Measurements from ENCODE around the gene EIF4B. TPM values are rescaled to one million over a fixed set of nuclear protein-coding genes. Genes with fewer than 3 reads are reported as not detected.
A peak's percentile ranks its signal among the peaks of the same experiment; 100 is the strongest.
"Not testable (repeated sequence)": the region's sequence is repeated elsewhere in the genome, so short reads cannot be mapped to it uniquely, and the experiment has no call there.

EIF4B gene, protein sequence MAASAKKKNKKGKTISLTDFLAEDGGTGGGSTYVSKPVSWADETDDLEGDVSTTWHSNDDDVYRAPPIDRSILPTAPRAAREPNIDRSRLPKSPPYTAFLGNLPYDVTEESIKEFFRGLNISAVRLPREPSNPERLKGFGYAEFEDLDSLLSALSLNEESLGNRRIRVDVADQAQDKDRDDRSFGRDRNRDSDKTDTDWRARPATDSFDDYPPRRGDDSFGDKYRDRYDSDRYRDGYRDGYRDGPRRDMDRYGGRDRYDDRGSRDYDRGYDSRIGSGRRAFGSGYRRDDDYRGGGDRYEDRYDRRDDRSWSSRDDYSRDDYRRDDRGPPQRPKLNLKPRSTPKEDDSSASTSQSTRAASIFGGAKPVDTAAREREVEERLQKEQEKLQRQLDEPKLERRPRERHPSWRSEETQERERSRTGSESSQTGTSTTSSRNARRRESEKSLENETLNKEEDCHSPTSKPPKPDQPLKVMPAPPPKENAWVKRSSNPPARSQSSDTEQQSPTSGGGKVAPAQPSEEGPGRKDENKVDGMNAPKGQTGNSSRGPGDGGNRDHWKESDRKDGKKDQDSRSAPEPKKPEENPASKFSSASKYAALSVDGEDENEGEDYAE
- 100 to 1,000 TPM; 470 to 530 (median 505) TPM for polyA plus RNA-seq (ENCODE audit: insufficient read length in 4 of 4)

- peak; percentile 97 to 99 (median 98) for DNase-seq (ENCODE audit: low read depth in 4 of 4, low spot score in 3 of 4)
Observed at GRCh38 chr12:53005986-53006809, at the start of gene EIF4B. EIF4B (plus strand) TSS chr12:53006456; CDS start chr12:53006484, 28 bp downstream.

DNA sequence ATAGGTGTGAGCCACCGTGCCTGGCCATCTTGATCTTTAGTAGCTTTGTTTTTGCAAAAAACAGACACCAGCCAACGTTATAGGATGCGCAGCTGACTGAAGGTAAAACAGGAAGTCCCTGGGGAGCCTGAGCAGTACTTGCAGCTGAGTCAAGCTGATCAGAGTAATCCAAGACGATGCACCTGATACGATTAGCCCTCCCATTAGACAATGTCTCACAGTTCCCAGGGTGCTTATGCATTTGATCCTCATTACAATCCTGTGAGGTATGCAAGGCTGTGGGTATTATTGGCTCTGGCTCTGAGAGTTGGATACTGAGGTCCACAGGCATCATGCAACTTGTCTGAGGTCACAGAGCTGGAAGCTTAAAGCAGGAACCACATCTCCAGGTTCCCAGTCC, 49.3 kb upstream of the EIF4B start:
- DNase-seq (ENCODE audit: low read depth in 4 of 4, low spot score in 3 of 4), result no peak

DNA sequence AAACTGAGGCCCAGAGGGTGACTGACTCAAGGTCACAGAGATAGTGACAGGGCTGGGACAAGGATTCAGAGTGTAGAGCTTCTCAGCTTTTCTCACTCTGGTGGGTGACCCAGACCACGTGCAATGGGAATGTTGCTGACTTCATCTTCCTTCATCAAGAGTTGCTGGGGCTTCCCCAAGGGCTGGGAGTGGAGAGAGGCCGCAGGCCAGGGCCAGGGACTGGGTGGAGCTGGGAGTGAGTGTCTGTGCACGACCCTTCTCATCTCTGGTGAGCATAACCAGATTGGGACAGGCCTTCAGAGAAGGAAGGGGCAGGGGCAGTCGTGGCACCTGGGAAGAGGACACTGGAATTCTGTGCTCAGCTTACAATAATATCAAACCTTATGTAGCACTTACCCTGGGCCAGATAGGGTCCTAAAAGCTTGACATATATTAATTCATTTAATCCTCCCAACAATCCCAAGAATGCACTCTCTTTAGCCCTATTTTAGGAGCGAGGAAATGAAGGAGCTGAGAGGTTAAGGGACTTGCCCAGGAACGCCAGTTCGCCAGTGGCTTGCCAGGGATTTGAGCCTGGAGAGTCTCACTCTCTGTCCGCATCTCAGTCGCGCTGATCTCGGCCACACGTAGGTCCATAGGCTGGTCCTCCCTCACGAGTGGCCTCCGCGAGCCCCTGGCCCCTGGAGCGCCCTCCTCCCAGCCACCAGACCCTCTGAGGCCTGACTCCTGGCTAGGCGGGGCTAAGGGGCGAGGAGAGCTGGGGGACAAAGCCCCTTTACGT, 41.5 kb upstream of the EIF4B start:
- DNase-seq (ENCODE audit: low read depth in 4 of 4, low spot score in 3 of 4), result no peak

GRCh38 chr12:52965337-52965731, 40.9 kb upstream of the EIF4B start:
- DNase-seq (ENCODE audit: low read depth in 4 of 4, low spot score in 3 of 4), result no peak

GRCh38 chr12:52969166-52969795, 37.0 kb upstream of the EIF4B start:
- DNase-seq (ENCODE audit: low read depth in 4 of 4, low spot score in 3 of 4), result no peak

GRCh38 chr12:52969828-52970569, 36.3 kb upstream of the EIF4B start:
- peak in 1 of 4 donors; percentile 66 for DNase-seq (ENCODE audit: low read depth in 4 of 4, low spot score in 3 of 4)

- DNase-seq (ENCODE audit: low read depth in 4 of 4, low spot score in 3 of 4), result no peak
Observed at GRCh38 chr12:52971679-52972329, 34.5 kb upstream of the EIF4B start.

DNA sequence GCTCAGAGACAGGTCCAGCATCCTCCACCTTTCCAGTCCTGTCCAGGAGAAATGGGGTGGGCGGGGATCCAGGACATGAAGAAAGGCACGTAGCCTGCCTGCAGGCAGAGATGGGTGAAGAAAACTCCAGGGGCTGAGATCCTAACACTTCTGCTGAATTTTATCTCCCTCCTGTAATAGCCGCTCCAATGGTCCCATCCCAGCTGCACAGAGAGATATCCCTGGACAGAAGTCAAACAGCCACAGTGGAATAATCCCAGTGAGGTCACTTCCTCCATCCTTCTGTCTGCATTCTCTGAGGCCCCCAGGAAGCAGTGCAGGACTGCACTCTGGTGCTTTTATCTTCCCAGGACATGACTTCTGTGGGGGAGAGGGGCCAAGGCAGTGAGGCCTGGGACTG, 31.1 kb upstream of the EIF4B start:
- DNase-seq (ENCODE audit: low read depth in 4 of 4, low spot score in 3 of 4), result no peak

- DNase-seq (ENCODE audit: low read depth in 4 of 4, low spot score in 3 of 4), result no peak
Observed at GRCh38 chr12:52975820-52976573, 30.3 kb upstream of the EIF4B start.

DNA sequence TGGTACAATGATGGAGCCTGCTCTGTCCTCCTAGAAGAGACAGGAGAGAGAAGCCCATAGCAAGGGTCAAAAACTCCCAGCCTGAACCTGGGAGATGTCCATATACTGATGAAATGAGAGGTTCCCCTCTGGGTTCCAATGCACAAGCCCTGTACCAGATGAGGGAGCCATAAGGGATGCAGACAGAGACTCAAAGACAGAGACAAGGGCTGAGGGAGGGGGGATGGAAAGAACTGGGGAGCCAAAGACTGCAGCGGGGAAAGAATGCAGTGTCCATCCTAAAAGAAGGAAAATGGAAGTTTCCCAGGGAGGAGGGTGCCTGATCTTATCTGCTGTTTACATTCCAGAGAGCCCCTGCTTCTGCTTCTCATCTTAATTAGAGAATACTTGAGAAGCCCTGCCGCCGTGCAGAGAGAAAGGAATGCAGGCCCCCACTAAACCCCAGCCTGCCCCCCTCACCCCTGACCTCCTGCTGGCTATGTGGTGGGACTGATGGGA, 29.6 kb upstream of the EIF4B start:
- no peak for DNase-seq (ENCODE audit: low read depth in 4 of 4, low spot score in 3 of 4)

DNA sequence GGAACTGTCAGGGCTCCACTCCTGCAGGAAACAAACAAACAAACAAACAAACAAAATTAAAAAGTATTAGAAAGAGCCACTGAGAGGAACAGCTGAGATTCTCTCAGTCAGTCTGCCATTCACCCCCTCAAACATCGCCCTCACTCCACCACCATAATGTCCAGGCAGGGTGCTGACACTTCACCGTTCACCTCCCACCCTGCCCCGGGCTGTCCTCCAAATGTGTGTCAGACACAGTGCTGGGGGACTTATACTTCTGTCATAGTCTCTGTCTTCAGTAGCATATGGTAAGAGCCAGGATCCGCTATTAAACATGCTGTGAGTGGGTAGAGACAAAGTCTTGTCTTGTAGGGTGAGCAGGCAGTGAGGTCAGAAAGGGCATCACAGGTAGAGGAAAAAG, 29.1 kb upstream of the EIF4B start:
- DNase-seq (ENCODE audit: low read depth in 4 of 4, low spot score in 3 of 4), result no peak

DNA sequence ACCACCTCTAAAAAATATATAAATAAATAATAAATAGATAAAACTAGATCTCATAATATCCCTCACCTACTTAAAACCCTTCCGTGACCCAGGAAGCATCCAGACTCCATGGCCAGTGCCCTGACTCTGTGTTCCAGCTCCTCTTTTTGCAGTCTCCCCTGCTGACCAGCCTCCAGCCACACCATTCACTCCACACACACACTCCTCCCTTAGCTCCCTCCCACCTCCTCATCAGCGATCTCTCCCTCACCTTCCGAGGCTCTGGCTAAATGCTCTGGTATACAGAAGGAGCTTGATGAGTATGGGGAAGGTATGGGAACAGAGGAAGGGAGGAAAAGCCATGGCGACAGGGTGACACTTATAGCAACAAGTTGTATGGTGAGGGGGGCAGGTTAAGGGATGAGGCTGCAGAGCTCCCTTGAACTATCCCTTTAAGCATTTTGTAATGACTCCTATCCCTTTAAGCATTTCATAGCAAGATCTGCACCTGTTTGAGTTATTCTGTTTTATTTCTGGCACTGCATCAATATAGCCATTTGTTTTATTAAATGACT, 26.1 kb upstream of the EIF4B start:
- DNase-seq (ENCODE audit: low read depth in 4 of 4, low spot score in 3 of 4), result no peak

DNA sequence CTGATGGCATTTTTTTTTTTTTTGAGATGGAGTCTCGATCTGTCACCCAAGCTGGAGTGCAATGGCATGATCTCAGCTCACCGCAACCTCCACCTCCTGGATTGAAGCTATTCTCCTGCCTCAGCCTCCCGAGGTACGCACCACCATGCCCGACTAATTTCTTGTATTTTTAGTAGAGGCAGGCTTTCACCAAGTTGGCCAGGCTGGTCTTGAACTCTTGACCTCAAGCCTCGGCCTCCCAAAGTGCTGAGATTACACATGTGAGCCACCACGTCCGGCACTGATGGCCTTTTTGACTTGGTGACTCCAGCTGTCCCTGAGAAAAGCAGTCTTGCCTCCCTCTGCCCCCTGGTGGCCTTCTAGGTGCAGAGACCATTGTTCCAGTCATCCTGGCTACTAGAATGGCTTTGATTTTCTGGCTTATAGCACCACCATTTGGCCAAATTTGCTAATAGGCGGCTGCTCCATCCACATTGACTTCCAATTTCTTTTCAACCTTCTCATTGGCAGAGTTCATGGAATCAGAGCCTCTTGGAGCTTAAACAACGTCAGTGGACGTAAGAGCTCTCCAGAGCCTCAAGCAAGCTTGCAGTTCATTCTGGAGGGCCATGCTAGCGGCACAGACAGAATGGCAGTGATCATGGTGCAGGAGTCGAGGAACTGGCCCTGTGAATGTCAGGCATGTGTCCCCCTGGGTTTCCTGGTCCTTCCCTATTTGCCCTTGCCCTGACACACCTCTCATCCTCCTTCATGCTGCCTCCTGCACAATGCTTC, 25.4 kb upstream of the EIF4B start:
- peak; percentile 82 to 88 (median 86) for DNase-seq (ENCODE audit: low read depth in 4 of 4, low spot score in 3 of 4)

DNA sequence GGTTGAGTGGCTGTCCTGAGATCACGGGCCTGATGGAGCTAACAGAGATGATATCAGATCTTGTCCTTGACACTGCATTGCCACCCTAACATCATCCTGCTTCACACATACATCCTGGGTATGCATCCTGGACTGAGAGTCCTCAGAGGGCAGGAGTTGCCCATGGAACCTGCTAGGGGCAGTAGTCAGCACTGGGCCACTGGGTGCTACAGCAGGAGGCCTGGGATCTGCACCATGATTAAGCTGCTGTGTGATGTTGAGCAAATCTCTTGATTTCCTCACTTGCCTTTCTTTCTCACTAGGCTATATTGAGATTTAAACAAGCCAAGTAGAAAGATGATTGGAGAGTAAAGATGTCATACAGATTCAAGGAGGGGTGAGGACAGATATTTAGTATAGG, 22.1 kb upstream of the EIF4B start:
- no peak for DNase-seq (ENCODE audit: low read depth in 4 of 4, low spot score in 3 of 4)

- no peak for DNase-seq (ENCODE audit: low read depth in 4 of 4, low spot score in 3 of 4)
Observed at GRCh38 chr12:52988898-52989297, 17.4 kb upstream of the EIF4B start.

DNA sequence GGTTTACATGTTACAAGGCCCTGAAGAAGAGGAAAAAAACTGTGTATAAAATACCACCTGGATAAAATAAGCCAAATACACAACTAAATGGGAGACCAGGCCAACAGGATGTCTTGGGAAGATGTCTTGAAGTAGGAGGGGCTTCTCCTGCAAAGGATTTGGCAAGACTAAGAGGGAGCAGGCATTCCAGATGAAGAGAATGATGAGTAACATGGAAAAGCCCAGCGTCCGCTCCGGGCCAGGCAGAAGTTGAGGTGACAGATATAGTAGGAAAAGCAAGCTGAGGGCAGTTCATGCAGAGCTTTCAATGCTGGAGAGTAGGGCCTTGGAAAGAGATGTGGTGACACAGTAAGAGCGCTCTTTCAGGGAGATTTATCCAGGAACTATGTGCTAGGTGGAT, 16.1 kb upstream of the EIF4B start:
- DNase-seq (ENCODE audit: low read depth in 4 of 4, low spot score in 3 of 4), result no peak

DNA sequence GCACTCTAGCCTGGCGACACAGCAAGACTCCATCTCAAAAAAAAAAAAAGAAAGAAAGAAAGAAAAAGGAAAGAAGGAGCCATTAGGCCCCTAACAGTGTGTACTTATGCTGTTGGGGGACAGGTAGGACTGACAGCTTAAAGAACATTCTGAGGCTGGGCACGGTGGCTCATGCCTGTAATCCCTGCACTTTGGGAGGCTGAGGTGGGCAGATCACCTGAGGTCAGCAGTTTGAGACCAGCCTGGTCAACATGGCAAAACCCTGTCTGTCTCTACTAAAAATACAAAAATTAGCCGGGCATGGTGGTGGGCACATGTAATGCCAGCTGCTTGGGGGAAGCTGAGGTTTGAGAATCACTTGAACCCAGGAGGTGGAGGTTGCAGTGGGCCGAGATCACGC, 14.0 kb upstream of the EIF4B start:
- not testable (repeated sequence) for DNase-seq (ENCODE audit: low read depth in 4 of 4, low spot score in 3 of 4)
